HEK293 (cell line): Measurements from ENCODE around the gene FDX2.
A peak's percentile ranks its signal among the peaks of the same experiment; 100 is the strongest.

Experiments used
- CTCF ChIA-PET: fragments of 350-600 bp; formaldehyde crosslinking; extraction: SDS; loops from one replicate; lab custom pipeline; 2021; ENCODE audit warnings: antibody characterized with exemption; lab: Yijun Ruan, JAX
- POLR2A ChIA-PET: fragments of 300-600 bp; formaldehyde crosslinking; extraction: SDS; loops from one replicate; lab custom pipeline; 2020; ENCODE audit warnings: antibody characterized with exemption, inconsistent platforms; lab: Yijun Ruan, JAX
- H3K27ac ChIP-seq: fragments of 200-500 bp; sonication (Bioruptor generic); 2 replicates; pipeline ENCODE4 v1.5.1; 2014; ENCODE audit warnings: low read depth, low read length, control low read depth, inconsistent platforms; ENCODE audit errors: extremely low read depth
- H3K36me3 ChIP-seq, 2 experiments: fragments of 200-500 bp in 1 of 2; sonication (Bioruptor generic) in 1 of 2; 1 replicate in 1 of 2; 2 replicates in 1 of 2; pipeline ENCODE4 v1.5.1; 2014 to 2017; ENCODE audit warnings: inconsistent platforms in 2 of 2, low read length in 2 of 2; ENCODE audit not compliant: control insufficient read depth in 2 of 2, insufficient read depth in 1 of 2
- H3K4me1 ChIP-seq: fragments of 200-500 bp; sonication (Bioruptor generic); 2 replicates; pipeline ENCODE4 v1.5.1; 2014; ENCODE audit warnings: mild to moderate bottlenecking, low read length, inconsistent platforms; ENCODE audit not compliant: control insufficient read depth, insufficient read depth
- H3K4me3 ChIP-seq: 2 replicates; pipeline ENCODE4 v1.5.1; 2011; ENCODE audit warnings: low read depth, mild to moderate bottlenecking, control low read depth, low read length, moderate library complexity
- H3K9me3 ChIP-seq: fragments of 200-500 bp; sonication (Bioruptor generic); 2 replicates; pipeline ENCODE4 v1.5.1; 2014; ENCODE audit warnings: low read depth, low read length, inconsistent platforms; ENCODE audit not compliant: control insufficient read depth, insufficient read depth
- GLIS1 ChIP-seq: fragments of 450-650 bp; formaldehyde crosslinking; IDR thresholded peaks from 2 replicates; pipeline ENCODE4 v1.5.1; 2016; ENCODE audit warnings: missing biosample characterization, missing genetic modification characterization
- GLIS2 ChIP-seq: fragments of 450-650 bp; formaldehyde crosslinking; IDR thresholded peaks from 2 replicates; pipeline ENCODE4 v1.5.1; 2016; ENCODE audit warnings: missing biosample characterization, missing genetic modification characterization
- HIC1 ChIP-seq: fragments of 450-650 bp; formaldehyde crosslinking; IDR thresholded peaks from 2 replicates; pipeline ENCODE4 v1.5.1; 2016; ENCODE audit warnings: missing biosample characterization, missing genetic modification characterization
- PATZ1 ChIP-seq: fragments of 450-650 bp; formaldehyde crosslinking; IDR thresholded peaks from 2 replicates; pipeline ENCODE4 v1.5.1; 2016; ENCODE audit warnings: missing biosample characterization, missing genetic modification characterization
- ZNF121 ChIP-seq: fragments of 450-650 bp; formaldehyde crosslinking; IDR thresholded peaks from 2 replicates; pipeline ENCODE4 v1.5.1; 2016; ENCODE audit warnings: missing biosample characterization, missing genetic modification characterization
- ZNF548 ChIP-seq: fragments of 450-650 bp; formaldehyde crosslinking; IDR thresholded peaks from 2 replicates; pipeline ENCODE4 v1.5.1; 2016; ENCODE audit warnings: missing biosample characterization, missing genetic modification characterization
- ZNF596 ChIP-seq: fragments of 450-650 bp; IDR thresholded peaks from 2 replicates; pipeline ENCODE4 v1.5.0; 2018; ENCODE audit warnings: missing biosample characterization, mild to moderate bottlenecking, missing genetic modification characterization, moderate library complexity
- ZNF600 ChIP-seq: fragments of 450-650 bp; formaldehyde crosslinking; IDR thresholded peaks from 2 replicates; pipeline ENCODE4 v1.5.1; 2016; ENCODE audit warnings: missing biosample characterization, missing genetic modification characterization
- ZNF660 ChIP-seq: fragments of 450-650 bp; IDR thresholded peaks from 2 replicates; pipeline ENCODE4 v1.5.1; 2018; ENCODE audit warnings: missing biosample characterization, mild to moderate bottlenecking, missing genetic modification characterization
- ZSCAN23 ChIP-seq: fragments of 450-650 bp; formaldehyde crosslinking; IDR thresholded peaks from 2 replicates; pipeline ENCODE4 v1.5.1; 2016; ENCODE audit warnings: missing biosample characterization, missing genetic modification characterization
- TF ChIP-seq, protein P1 (sequence below): fragments of 450-650 bp; formaldehyde crosslinking; IDR thresholded peaks from 2 replicates; pipeline ENCODE4 v1.5.1; 2016; ENCODE audit warnings: missing biosample characterization, missing genetic modification characterization
- TF ChIP-seq, protein P2 (sequence below): fragments of 450-650 bp; formaldehyde crosslinking; IDR thresholded peaks from 2 replicates; pipeline ENCODE4 v1.5.1; 2017; ENCODE audit warnings: missing biosample characterization, missing genetic modification characterization

The FDX2 gene

GRCh38 chr19:10318807-10319682, 3.2 kb upstream of the FDX2 start:
- TF ChIP-seq PATZ1 (tag by site-specific recombination) (0 out of 2 replicates have a peak, but pooled peaks have one; percentile 24), GLIS1 (tag by site-specific recombination) (0 out of 2 replicates have a peak, but pooled peaks have one; percentile 12), GLIS2 (peak; percentile 40; the same call in 1 of the 2 replicates), ZNF121 (tag by site-specific recombination) (peak; percentile 86), HIC1 (0 out of 2 replicates have a peak, but pooled peaks have one; percentile 43), ZNF596 (no peak), ZNF548 (tag by site-specific recombination) (no peak), ZNF600 (tag by site-specific recombination) (peak; percentile 96)
- TF ChIP-seq, protein P1, sequence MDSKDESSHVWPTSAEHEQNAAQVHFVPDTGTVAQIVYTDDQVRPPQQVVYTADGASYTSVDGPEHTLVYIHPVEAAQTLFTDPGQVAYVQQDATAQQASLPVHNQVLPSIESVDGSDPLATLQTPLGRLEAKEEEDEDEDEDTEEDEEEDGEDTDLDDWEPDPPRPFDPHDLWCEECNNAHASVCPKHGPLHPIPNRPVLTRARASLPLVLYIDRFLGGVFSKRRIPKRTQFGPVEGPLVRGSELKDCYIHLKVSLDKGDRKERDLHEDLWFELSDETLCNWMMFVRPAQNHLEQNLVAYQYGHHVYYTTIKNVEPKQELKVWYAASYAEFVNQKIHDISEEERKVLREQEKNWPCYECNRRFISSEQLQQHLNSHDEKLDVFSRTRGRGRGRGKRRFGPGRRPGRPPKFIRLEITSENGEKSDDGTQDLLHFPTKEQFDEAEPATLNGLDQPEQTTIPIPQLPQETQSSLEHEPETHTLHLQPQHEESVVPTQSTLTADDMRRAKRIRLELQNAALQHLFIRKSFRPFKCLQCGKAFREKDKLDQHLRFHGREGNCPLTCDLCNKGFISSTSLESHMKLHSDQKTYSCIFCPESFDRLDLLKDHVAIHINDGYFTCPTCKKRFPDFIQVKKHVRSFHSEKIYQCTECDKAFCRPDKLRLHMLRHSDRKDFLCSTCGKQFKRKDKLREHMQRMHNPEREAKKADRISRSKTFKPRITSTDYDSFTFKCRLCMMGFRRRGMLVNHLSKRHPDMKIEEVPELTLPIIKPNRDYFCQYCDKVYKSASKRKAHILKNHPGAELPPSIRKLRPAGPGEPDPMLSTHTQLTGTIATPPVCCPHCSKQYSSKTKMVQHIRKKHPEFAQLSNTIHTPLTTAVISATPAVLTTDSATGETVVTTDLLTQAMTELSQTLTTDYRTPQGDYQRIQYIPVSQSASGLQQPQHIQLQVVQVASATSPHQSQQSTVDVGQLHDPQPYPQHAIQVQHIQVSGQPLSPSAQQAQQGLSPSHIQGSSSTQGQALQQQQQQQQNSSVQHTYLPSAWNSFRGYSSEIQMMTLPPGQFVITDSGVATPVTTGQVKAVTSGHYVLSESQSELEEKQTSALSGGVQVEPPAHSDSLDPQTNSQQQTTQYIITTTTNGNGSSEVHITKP (tag by site-specific recombination): peak; percentile 37; the same call in 1 of the 2 replicates
- TF ChIP-seq, protein P2, sequence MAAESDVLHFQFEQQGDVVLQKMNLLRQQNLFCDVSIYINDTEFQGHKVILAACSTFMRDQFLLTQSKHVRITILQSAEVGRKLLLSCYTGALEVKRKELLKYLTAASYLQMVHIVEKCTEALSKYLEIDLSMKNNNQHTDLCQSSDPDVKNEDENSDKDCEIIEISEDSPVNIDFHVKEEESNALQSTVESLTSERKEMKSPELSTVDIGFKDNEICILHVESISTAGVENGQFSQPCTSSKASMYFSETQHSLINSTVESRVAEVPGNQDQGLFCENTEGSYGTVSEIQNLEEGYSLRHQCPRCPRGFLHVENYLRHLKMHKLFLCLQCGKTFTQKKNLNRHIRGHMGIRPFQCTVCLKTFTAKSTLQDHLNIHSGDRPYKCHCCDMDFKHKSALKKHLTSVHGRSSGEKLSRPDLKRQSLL (tag by site-specific recombination): peak; percentile 52; the same call in 1 of the 2 replicates
- no peak overlapping the region for H3K4me3 ChIP-seq
- H3K36me3 ChIP-seq: peaks cover 18 to 78% of the 10 kb centered on the region in 2 experiments; a peak in 2 of 3 replicates
- POLR2A ChIA-PET: interaction anchor here (0.6 to 1.5 kb wide), 6 partner anchors 11 to 61 kb away, joined by 3 to 4 read pairs (median 4); partner anchors contain the start of genes ICAM5 and TYK2
- H3K4me1 ChIP-seq: peaks cover 3% of the 10 kb centered on the region
- H3K9me3 ChIP-seq: no peaks in the 10 kb centered on the region
- H3K27ac ChIP-seq: no peak overlapping the region
- CTCF ChIA-PET: interaction anchor here (0.6 to 0.9 kb wide), 2 partner anchors 30 to 60 kb away, joined by 3 read pairs; no protein-coding TSS in a partner anchor

DNA sequence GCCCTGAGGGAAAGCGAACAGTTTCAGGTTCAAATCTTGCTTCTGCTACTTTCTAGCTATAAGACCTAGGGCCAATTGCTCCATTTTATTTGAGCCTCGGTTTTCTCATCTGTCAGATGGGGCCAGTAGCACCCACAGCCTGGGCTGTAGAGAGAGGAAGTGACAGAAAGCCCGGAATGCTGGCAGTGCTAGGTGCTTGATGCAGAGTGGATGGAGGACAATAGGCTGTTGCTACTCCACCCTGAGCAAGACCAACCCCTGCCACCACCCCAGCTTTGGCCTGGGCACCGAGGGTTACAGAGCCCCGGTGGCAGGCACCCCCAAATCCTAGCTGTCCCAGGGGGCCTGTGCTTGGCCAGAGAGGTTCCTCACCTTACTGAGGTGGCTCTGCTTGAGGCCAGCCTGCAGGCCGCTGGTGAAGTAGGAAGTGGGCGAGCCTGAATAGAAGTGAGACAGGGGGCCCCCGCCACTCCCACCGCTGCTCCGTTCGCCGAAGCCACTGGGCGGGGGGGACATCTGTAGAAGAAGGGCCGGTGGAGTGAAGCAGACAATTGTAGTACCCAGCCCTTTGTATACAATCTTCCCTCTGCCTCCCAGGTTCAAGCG, 2.1 kb upstream of the FDX2 start:
- POLR2A ChIA-PET: interaction anchor here (1.1 to 1.5 kb wide), 3 partner anchors 27 to 62 kb away, joined by 4 read pairs; partner anchors contain the start of genes ICAM5 and TYK2
- Histone ChIP-seq H3K4me1 (peaks cover 3% of the 10 kb centered on the region), H3K36me3 (peaks cover 13 to 75% of the 10 kb centered on the region in 2 experiments; a peak in 2 of 3 replicates), H3K4me3 (no peak overlapping the region), H3K27ac (no peak overlapping the region), H3K9me3 (no peaks in the 10 kb centered on the region)
- TF ChIP-seq ZNF660 (tag by site-specific recombination) (no peak), ZSCAN23 (tag by site-specific recombination) (no peak)
- CTCF ChIA-PET: interaction anchor here (0.6 to 1.1 kb wide), 3 partner anchors 18 to 70 kb away, joined by 3 to 6 read pairs (median 4); no protein-coding TSS in a partner anchor
